Left cardiac atrium (tissue), 4 donors: ENCODE data around the gene ELFN1. TPM values are rescaled to one million over a fixed set of nuclear protein-coding genes. Genes with fewer than 3 reads are reported as not detected.

Experiments used
- ATAC-seq, 2 donors: fragments of 200-7000 bp; cut with Tn5 transposase; one replicate each; pipeline ENCODE4 v1.9.1; 2020; ENCODE audit warnings: mild to moderate bottlenecking in 2 of 2, moderate library complexity in 2 of 2
- DNase-seq: peaks from one replicate; pipeline ENCODE4 v3.0.0-alpha.2; 2020
- intact Hi-C, 2 donors: fragments of 100-400 bp; cut with DNase I; formaldehyde crosslinking; loops; one replicate each; pipeline versions ENCODE4 v1.14.1 to v1.15.1; 2022 to 2023
- total RNA-seq, 2 donors: library from RNA; stranded (reverse); fragmentation: NEBNext Ultra II Directional; extraction: Animal tissue kit (Norgen Biotek cat#: 25700); gene quantifications; one replicate each; pipeline ENCODE4 v1.2.1, GENCODE V29; 2021
- donor health status: DM: no; HTN: yes; CAD: no.
- donor health status: DM: no; HTN: yes; CAD: no; lungs with severe emphysema.
- donor health status: DM: yes; HTN: yes; CAD: no.
- donor health status: Dilated cardiomyopathy.

Gene ELFN1
- total RNA-seq, 2 donors from 2014 or later: 6.0 to 9.5 TPM

- ATAC-seq: no peak
- intact Hi-C loops: no loop called here
- DNase-seq: peak; percentile 9
These were observed 30.7 kb downstream of the ELFN1 start for GRCh38 chr7:1700536-1701333.

GRCh38 chr7:1702652-1703051, 32.6 kb downstream of the ELFN1 start:
- intact Hi-C loops: no loop called here
- DNase-seq (no peak), ATAC-seq (no peak)

- no peak for ATAC-seq
- intact Hi-C loops: no loop called here
- no peak for DNase-seq
These were observed 33.4 kb downstream of the ELFN1 start for GRCh38 chr7:1703441-1703840.

GRCh38 chr7:1703871-1704810, 34.1 kb downstream of the ELFN1 start:
- ATAC-seq (no peak), DNase-seq (peak; percentile 6)
- intact Hi-C loops: no loop called here

GRCh38 chr7:1704811-1705738, 35.0 kb downstream of the ELFN1 start:
- no peak for ATAC-seq
- intact Hi-C loops: no loop called here
- no peak for DNase-seq

GRCh38 chr7:1705856-1706255, 35.8 kb downstream of the ELFN1 start:
- intact Hi-C loops: no loop called here
- ATAC-seq (no peak), DNase-seq (no peak)

GRCh38 chr7:1706381-1706720, 36.3 kb downstream of the ELFN1 start:
- no peak for ATAC-seq
- DNase-seq: no peak
- intact Hi-C loops: no loop called here

- intact Hi-C loops: no loop called here
- DNase-seq (no peak), ATAC-seq (no peak)
These were observed 36.9 kb downstream of the ELFN1 start for GRCh38 chr7:1706721-1707613.

- intact Hi-C loops: no loop called here
- DNase-seq (no peak), ATAC-seq (no peak)
These were observed 37.9 kb downstream of the ELFN1 start for GRCh38 chr7:1707756-1708595.

- intact Hi-C loops: no loop called here
- no peak for DNase-seq
- no peak for ATAC-seq
These were observed 38.6 kb downstream of the ELFN1 start for GRCh38 chr7:1708596-1709251.

- intact Hi-C loops: no loop called here
- ATAC-seq (no peak), DNase-seq (no peak)
These were observed 39.2 kb downstream of the ELFN1 start for GRCh38 chr7:1709281-1709680.

GRCh38 chr7:1709900-1710299, 39.8 kb downstream of the ELFN1 start:
- intact Hi-C loops: loop anchor here in 1 of 2 donors (5.0 kb wide), 1 partner anchor 37 kb away; no protein-coding TSS in a partner anchor
- DNase-seq (no peak), ATAC-seq (no peak)

GRCh38 chr7:1710936-1711335, 40.9 kb downstream of the ELFN1 start:
- intact Hi-C loops: loop anchor here in 1 of 2 donors (5.0 kb wide), 1 partner anchor 36 kb away; no protein-coding TSS in a partner anchor
- ATAC-seq (no peak), DNase-seq (no peak)

GRCh38 chr7:1712907-1713501, 42.9 kb downstream of the ELFN1 start:
- ATAC-seq (no peak), DNase-seq (peak; percentile 9)
- intact Hi-C loops: loop anchor here in 1 of 2 donors (5.0 kb wide), 1 partner anchor 34 kb away; no protein-coding TSS in a partner anchor

- peak; percentile 78 to 79 for ATAC-seq
- DNase-seq: peak; percentile 69
- intact Hi-C loops: loop anchor here in 1 of 2 donors (5.0 kb wide), 1 partner anchor 34 kb away; no protein-coding TSS in a partner anchor
These were observed 43.7 kb downstream of the ELFN1 start for GRCh38 chr7:1713502-1714484.
